Fibroblast of lung (primary cell): ENCODE measurements around the gene NKAIN2. TPM values are rescaled to one million over a fixed set of nuclear protein-coding genes. Genes with fewer than 3 reads are reported as not detected.
A peak's percentile ranks its signal among the peaks of the same experiment; 100 is the strongest.

Experiments used
- DNase-seq, 2 donors: peaks; one replicate each; pipeline versions ENCODE4 v3.0.0 to v3.0.0-alpha.2; 2010; ENCODE audit warnings: low read depth in 2 of 2
- H2AFZ ChIP-seq: 2 replicates; pipeline ENCODE4 v1.5.1; 2012; ENCODE audit warnings: low read length, control low read depth, inconsistent platforms
- H3K27ac ChIP-seq: 2 replicates; pipeline ENCODE4 v1.5.1; 2011; ENCODE audit warnings: low read length, control low read depth; ENCODE audit not compliant: insufficient read depth
- H3K27me3 ChIP-seq: 2 replicates; pipeline ENCODE4 v1.5.1; 2011; ENCODE audit warnings: mild to moderate bottlenecking, low read length; ENCODE audit not compliant: control insufficient read depth, insufficient read depth
- H3K36me3 ChIP-seq: 2 replicates; pipeline ENCODE4 v1.5.1; 2011; ENCODE audit warnings: low read length; ENCODE audit not compliant: control insufficient read depth, insufficient read depth
- H3K4me1 ChIP-seq: 2 replicates; pipeline ENCODE4 v1.5.1; 2011; ENCODE audit warnings: low read length; ENCODE audit not compliant: control insufficient read depth, insufficient read depth; ENCODE audit errors: extremely low read depth
- H3K4me2 ChIP-seq: 2 replicates; pipeline ENCODE4 v1.5.1; 2011; ENCODE audit warnings: low read length, control low read depth; ENCODE audit not compliant: insufficient read depth; ENCODE audit errors: extremely low read depth
- H3K4me3 ChIP-seq, 4 experiments: fragments of 200-600 bp in 1 of 4; sonication (generic) in 1 of 4; replicated peaks in 1 of 4; 2 replicates each; pipeline ENCODE4 v1.5.1; 2011 to 2016; ENCODE audit warnings: low read length in 4 of 4, low read depth in 3 of 4, mild to moderate bottlenecking in 3 of 4, control low read depth in 2 of 4, inconsistent platforms in 1 of 4, mixed read lengths in 1 of 4; ENCODE audit not compliant: insufficient read depth in 1 of 4; ENCODE audit errors: control extremely low read depth in 1 of 4
- H3K79me2 ChIP-seq: 2 replicates; pipeline ENCODE4 v1.5.1; 2012; ENCODE audit warnings: mild to moderate bottlenecking, low read length, inconsistent platforms; ENCODE audit not compliant: control insufficient read depth, insufficient read depth
- H3K9ac ChIP-seq: 2 replicates; pipeline ENCODE4 v1.5.1; 2011; ENCODE audit warnings: mild to moderate bottlenecking, low read length, control low read depth; ENCODE audit not compliant: insufficient read depth
- H3K9me3 ChIP-seq: 2 replicates; pipeline ENCODE4 v1.5.1; 2012; ENCODE audit warnings: low read depth, low read length; ENCODE audit not compliant: control insufficient read depth, insufficient read depth
- H4K20me1 ChIP-seq: 2 replicates; pipeline ENCODE4 v1.5.1; 2011; ENCODE audit warnings: low read length; ENCODE audit not compliant: control insufficient read depth, insufficient read depth; ENCODE audit errors: extremely low read depth
- CTCF ChIP-seq, 2 donors: IDR thresholded peaks in 1 of 2; conservative IDR thresholded peaks in 1 of 2; 1 replicate in 1 of 2; 2 replicates in 1 of 2; pipeline ENCODE4 v1.5.1; 2011 to 2012; ENCODE audit warnings: low read length in 2 of 2, control low read depth in 1 of 2, inconsistent platforms in 1 of 2, low read depth in 1 of 2, mild to moderate bottlenecking in 1 of 2
- EZH2 ChIP-seq: IDR thresholded peaks from 2 replicates; pipeline ENCODE4 v1.5.1; 2012; ENCODE audit warnings: low read length, control low read depth, mild to moderate bottlenecking; ENCODE audit errors: missing control alignments
- polyA plus RNA-seq, 2 donors: library from polyadenylated mRNA; depleted of rRNA in 1 of 2; stranded (reverse) in 1 of 2; unstranded in 1 of 2; fragments of >200 nt; gene quantifications; 2 replicates each; pipeline ENCODE4 v1.2.1, GENCODE V29; 2011 to 2012; ENCODE audit warnings: missing spikeins in 1 of 2
- total RNA-seq: library from RNA; depleted of rRNA; stranded (reverse); fragments of >200 nt; gene quantifications from 2 replicates; pipeline ENCODE4 v1.2.1, GENCODE V29; 2014

The NKAIN2 gene
- total and polyA plus RNA-seq, 2 donors (not counting 1 experiment from before 2014, with no cell fraction given) = not detected

GRCh38 chr6:124226396-124226795 is 422.7 kb downstream of the NKAIN2 start:
- Histone ChIP-seq H3K79me2 (no peaks in the 10 kb centered on the region), H3K4me3 (no peak overlapping the region), H3K27me3 (no peaks in the 10 kb centered on the region), H3K4me1 (no peaks in the 10 kb centered on the region), H2AFZ (no peak overlapping the region), H4K20me1 (no peaks in the 10 kb centered on the region), H3K27ac (no peak overlapping the region), H3K36me3 (no peaks in the 10 kb centered on the region), H3K4me2 (no peak overlapping the region), H3K9ac (no peak overlapping the region), H3K9me3 (no peaks in the 10 kb centered on the region)
- DNase-seq = peak; percentile 57 to 72
- TF ChIP-seq EZH2 (no peak), CTCF (conservative IDR thresholded peaks at IDR 0.05 in 1 of 2, IDR thresholded peaks at IDR 0.05 in 1 of 2; ENCODE audit: low read depth in 1 of 2, low read length in 2 of 2) (no peak)

GRCh38 chr6:124233221-124233620 is 429.6 kb downstream of the NKAIN2 start:
- Histone ChIP-seq H3K4me2 (no peak overlapping the region), H3K79me2 (no peaks in the 10 kb centered on the region)

GRCh38 chr6:124234801-124235200 is 431.1 kb downstream of the NKAIN2 start:
- Histone ChIP-seq H3K27ac (no peak overlapping the region), H3K4me3 (no peak overlapping the region), H3K79me2 (no peaks in the 10 kb centered on the region), H3K27me3 (no peaks in the 10 kb centered on the region), H3K9ac (no peak overlapping the region), H2AFZ (no peak overlapping the region), H3K4me1 (no peaks in the 10 kb centered on the region), H3K9me3 (no peaks in the 10 kb centered on the region), H3K4me2 (no peak overlapping the region), H3K36me3 (no peaks in the 10 kb centered on the region), H4K20me1 (no peaks in the 10 kb centered on the region)
- TF ChIP-seq CTCF (conservative IDR thresholded peaks at IDR 0.05 in 1 of 2, IDR thresholded peaks at IDR 0.05 in 1 of 2; ENCODE audit: low read depth in 1 of 2, low read length in 2 of 2) (no peak), EZH2 (no peak)
- DNase-seq = no peak

More at GRCh38 chr6:124233221-124233620, 429.6 kb downstream of the NKAIN2 start:
- no peaks in the 10 kb centered on the region for H3K9me3 ChIP-seq
- H3K27me3 ChIP-seq = no peaks in the 10 kb centered on the region
- H4K20me1 ChIP-seq = no peaks in the 10 kb centered on the region
- H2AFZ ChIP-seq = no peak overlapping the region
- no peak overlapping the region for H3K4me3 ChIP-seq
- no peak overlapping the region for H3K9ac ChIP-seq
- H3K27ac ChIP-seq = no peak overlapping the region
- DNase-seq = no peak
- TF ChIP-seq EZH2 (no peak), CTCF (conservative IDR thresholded peaks at IDR 0.05 in 1 of 2, IDR thresholded peaks at IDR 0.05 in 1 of 2; ENCODE audit: low read depth in 1 of 2, low read length in 2 of 2) (no peak)
- H3K4me1 ChIP-seq = no peaks in the 10 kb centered on the region
- H3K36me3 ChIP-seq = no peaks in the 10 kb centered on the region
